ENCODE data around the gene AKT2.

DNA sequence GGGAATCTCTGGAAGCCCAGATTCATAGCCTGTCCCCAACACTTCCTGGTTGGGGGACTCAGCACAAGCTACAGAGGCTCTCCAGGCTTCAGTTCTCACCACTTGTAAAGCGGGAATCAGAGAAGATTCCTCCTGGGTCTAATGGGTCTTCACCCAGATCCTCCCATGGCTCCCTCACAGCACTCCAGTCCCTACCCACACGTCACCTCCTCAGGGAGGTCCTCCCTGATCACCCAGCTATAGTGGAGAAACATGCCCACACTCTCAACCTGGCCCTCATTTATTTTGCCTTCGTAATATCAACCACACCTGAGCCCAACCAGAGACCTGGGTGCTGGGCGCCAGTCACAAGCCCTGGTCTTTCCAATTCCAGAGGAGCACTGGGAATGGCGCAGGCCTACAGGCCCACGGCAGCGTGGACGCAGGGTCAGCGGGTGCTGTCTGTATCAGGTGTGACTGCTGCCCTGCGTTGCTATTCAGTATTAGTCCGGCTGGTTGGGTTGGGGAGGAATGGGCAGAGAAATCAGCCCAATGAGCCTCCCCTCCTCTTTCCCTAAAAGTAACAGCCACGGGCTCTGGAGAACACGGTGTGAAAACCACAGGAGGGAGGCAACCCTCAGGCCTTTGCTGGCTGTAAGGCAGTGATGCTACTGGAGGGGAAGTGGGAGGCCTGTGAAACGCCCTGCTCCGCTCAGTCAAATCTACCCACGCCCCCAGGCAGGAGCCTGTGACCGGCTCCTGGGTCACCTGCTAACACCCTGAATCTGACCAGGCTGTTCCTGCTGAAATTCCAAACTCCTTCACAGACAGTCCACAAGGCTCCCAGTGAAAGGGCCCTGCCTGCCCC, 5.2 kb downstream of the AKT2 start:
- TF ChIP-seq CTCF (IDR thresholded peaks at IDR 0.05) (no peak), POLR2AphosphoS5 (IDR thresholded peaks at IDR 0.05; ENCODE audit: low read depth, low read length) (no peak)
- TF ChIP-seq, protein P1, sequence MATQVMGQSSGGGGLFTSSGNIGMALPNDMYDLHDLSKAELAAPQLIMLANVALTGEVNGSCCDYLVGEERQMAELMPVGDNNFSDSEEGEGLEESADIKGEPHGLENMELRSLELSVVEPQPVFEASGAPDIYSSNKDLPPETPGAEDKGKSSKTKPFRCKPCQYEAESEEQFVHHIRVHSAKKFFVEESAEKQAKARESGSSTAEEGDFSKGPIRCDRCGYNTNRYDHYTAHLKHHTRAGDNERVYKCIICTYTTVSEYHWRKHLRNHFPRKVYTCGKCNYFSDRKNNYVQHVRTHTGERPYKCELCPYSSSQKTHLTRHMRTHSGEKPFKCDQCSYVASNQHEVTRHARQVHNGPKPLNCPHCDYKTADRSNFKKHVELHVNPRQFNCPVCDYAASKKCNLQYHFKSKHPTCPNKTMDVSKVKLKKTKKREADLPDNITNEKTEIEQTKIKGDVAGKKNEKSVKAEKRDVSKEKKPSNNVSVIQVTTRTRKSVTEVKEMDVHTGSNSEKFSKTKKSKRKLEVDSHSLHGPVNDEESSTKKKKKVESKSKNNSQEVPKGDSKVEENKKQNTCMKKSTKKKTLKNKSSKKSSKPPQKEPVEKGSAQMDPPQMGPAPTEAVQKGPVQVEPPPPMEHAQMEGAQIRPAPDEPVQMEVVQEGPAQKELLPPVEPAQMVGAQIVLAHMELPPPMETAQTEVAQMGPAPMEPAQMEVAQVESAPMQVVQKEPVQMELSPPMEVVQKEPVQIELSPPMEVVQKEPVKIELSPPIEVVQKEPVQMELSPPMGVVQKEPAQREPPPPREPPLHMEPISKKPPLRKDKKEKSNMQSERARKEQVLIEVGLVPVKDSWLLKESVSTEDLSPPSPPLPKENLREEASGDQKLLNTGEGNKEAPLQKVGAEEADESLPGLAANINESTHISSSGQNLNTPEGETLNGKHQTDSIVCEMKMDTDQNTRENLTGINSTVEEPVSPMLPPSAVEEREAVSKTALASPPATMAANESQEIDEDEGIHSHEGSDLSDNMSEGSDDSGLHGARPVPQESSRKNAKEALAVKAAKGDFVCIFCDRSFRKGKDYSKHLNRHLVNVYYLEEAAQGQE (IDR thresholded peaks at IDR 0.05; ENCODE audit: insufficient read depth in 1 of 2, low read depth in 2 of 2, low read length in 1 of 2), result no peak

All from Panc1 (cell line).